ENCODE measurements around the gene SHISA7.

GRCh38 chr19:55447421-55448174 lies 4.5 kb upstream of the SHISA7 start:
- TF ChIP-seq CTCF (IDR thresholded peaks at IDR 0.05) (no peak), POLR2A (IDR thresholded peaks at IDR 0.05) (no peak)

All from esophagus squamous epithelium (tissue), 4 donors.